DMS153 treated with DMSO at 0.1 percent for 48 hours (cell line): ENCODE data around the gene PLXNB1.

Experiments
- DNase-seq: peaks from one replicate; lab custom pipeline; 2025; ENCODE audit not compliant: unreplicated experiment; lab: John Stamatoyannopoulos, UW

Gene PLXNB1

GRCh38 chr3:48418651-48419050 is 11.2 kb downstream of the PLXNB1 start:
- no peak for DNase-seq

GRCh38 chr3:48418140-48418539 is 11.7 kb downstream of the PLXNB1 start:
- DNase-seq = no peak

- no peak for DNase-seq
Observed at GRCh38 chr3:48417529-48418108, 12.3 kb downstream of the PLXNB1 start.

- no peak for DNase-seq
Observed at GRCh38 chr3:48416546-48416945, 13.3 kb downstream of the PLXNB1 start.

GRCh38 chr3:48416091-48416505 is 13.8 kb downstream of the PLXNB1 start:
- no peak for DNase-seq

- DNase-seq = no peak
Observed at GRCh38 chr3:48415251-48415953, 14.5 kb downstream of the PLXNB1 start.

- DNase-seq = no peak
Observed at GRCh38 chr3:48414376-48415250, 15.3 kb downstream of the PLXNB1 start.

- no peak for DNase-seq
Observed at GRCh38 chr3:48413611-48414010, 16.3 kb downstream of the PLXNB1 start.

- no peak for DNase-seq
Observed at GRCh38 chr3:48413086-48413485, 16.8 kb downstream of the PLXNB1 start.

- DNase-seq = no peak
Observed at GRCh38 chr3:48412375-48413001, 17.4 kb downstream of the PLXNB1 start.

GRCh38 chr3:48411606-48412374 is 18.1 kb downstream of the PLXNB1 start:
- DNase-seq = no peak

GRCh38 chr3:48411041-48411588 is 18.8 kb downstream of the PLXNB1 start:
- no peak for DNase-seq

- DNase-seq = no peak
Observed at GRCh38 chr3:48410205-48411040, 19.5 kb downstream of the PLXNB1 start.

GRCh38 chr3:48409291-48410201 is 20.3 kb downstream of the PLXNB1 start:
- DNase-seq = no peak

- no peak for DNase-seq
Observed at GRCh38 chr3:48408823-48409281, 21.0 kb downstream of the PLXNB1 start.

GRCh38 chr3:48407542-48408099 is 22.3 kb downstream of the PLXNB1 start:
- DNase-seq = no peak

- no peak for DNase-seq
Observed at GRCh38 chr3:48406443-48407431, 23.1 kb downstream of the PLXNB1 start.
